ENCODE data around the gene SMAD9.

DNA sequence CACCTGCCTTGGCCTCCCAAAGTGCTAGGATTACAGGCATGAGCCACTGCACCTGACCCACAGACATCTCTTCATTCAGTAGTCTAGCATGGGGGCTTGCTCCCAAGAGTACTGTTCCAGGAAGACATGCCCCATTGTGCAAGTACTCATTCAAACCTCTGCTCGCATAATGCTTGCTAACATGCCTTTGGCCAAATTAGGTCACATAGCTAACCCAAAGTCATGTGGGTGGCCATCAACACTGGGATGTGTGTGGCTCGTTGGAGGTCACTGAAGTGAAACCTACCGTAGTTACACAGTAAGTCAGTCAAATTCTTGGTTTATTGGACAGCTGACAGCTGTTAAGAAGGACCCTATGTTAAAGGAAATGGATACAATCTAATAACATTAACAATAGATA is 80.8 kb downstream of the SMAD9 start:
- TF ChIP-seq, protein P1, sequence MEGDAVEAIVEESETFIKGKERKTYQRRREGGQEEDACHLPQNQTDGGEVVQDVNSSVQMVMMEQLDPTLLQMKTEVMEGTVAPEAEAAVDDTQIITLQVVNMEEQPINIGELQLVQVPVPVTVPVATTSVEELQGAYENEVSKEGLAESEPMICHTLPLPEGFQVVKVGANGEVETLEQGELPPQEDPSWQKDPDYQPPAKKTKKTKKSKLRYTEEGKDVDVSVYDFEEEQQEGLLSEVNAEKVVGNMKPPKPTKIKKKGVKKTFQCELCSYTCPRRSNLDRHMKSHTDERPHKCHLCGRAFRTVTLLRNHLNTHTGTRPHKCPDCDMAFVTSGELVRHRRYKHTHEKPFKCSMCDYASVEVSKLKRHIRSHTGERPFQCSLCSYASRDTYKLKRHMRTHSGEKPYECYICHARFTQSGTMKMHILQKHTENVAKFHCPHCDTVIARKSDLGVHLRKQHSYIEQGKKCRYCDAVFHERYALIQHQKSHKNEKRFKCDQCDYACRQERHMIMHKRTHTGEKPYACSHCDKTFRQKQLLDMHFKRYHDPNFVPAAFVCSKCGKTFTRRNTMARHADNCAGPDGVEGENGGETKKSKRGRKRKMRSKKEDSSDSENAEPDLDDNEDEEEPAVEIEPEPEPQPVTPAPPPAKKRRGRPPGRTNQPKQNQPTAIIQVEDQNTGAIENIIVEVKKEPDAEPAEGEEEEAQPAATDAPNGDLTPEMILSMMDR (IDR thresholded peaks at IDR 0.05) = no peak
- no peak for TF ChIP-seq POLR2A (IDR thresholded peaks at IDR 0.05)
